AG04449 (cell line): ENCODE data around the gene LRBA.
"Not testable (repeated sequence)": the region's sequence is repeated elsewhere in the genome, so short reads cannot be mapped to it uniquely, and the experiment has no call there.

Experiments
- CTCF ChIA-PET: fragments of 350-600 bp; formaldehyde crosslinking; extraction: SDS; loops from one replicate; lab custom pipeline; 2021; ENCODE audit warnings: antibody characterized with exemption; lab: Yijun Ruan, JAX
- POLR2A ChIA-PET: fragments of 400-600, 350-600 bp; formaldehyde crosslinking; extraction: SDS; loops from one replicate; lab custom pipeline; 2020; ENCODE audit warnings: antibody characterized with exemption, inconsistent platforms; lab: Yijun Ruan, JAX
- DNase-seq: peaks from one replicate; pipeline ENCODE4 v3.0.0-alpha.2; 2010; ENCODE audit warnings: low read depth, low spot score
- H3K4me3 ChIP-seq: 2 replicates; pipeline ENCODE4 v1.5.1; 2011; ENCODE audit warnings: low read depth, mild to moderate bottlenecking, control low read depth, low read length
- TF ChIP-seq, protein P1 (sequence below): IDR thresholded peaks from one replicate; pipeline ENCODE4 v1.5.1; 2011; ENCODE audit warnings: mild to moderate bottlenecking, moderate library complexity, low read length, control low read depth, inconsistent platforms; ENCODE audit not compliant: insufficient read depth; ENCODE audit errors: missing control alignments

Gene LRBA

GRCh38 chr4:150746156-150746555, 268.9 kb downstream of the LRBA start:
- TF ChIP-seq, protein P1, sequence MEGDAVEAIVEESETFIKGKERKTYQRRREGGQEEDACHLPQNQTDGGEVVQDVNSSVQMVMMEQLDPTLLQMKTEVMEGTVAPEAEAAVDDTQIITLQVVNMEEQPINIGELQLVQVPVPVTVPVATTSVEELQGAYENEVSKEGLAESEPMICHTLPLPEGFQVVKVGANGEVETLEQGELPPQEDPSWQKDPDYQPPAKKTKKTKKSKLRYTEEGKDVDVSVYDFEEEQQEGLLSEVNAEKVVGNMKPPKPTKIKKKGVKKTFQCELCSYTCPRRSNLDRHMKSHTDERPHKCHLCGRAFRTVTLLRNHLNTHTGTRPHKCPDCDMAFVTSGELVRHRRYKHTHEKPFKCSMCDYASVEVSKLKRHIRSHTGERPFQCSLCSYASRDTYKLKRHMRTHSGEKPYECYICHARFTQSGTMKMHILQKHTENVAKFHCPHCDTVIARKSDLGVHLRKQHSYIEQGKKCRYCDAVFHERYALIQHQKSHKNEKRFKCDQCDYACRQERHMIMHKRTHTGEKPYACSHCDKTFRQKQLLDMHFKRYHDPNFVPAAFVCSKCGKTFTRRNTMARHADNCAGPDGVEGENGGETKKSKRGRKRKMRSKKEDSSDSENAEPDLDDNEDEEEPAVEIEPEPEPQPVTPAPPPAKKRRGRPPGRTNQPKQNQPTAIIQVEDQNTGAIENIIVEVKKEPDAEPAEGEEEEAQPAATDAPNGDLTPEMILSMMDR, result no peak
- ChIA-PET POLR2A (no interaction called here), CTCF (no interaction called here)
- DNase-seq, result peak; percentile 19
- H3K4me3 ChIP-seq, result no peak overlapping the region

GRCh38 chr4:150744570-150744969, 270.5 kb downstream of the LRBA start:
- POLR2A ChIA-PET, result no interaction called here
- DNase-seq, result no peak
- no peak overlapping the region for H3K4me3 ChIP-seq
- TF ChIP-seq, protein P1, result no peak
- CTCF ChIA-PET, result no interaction called here

DNA sequence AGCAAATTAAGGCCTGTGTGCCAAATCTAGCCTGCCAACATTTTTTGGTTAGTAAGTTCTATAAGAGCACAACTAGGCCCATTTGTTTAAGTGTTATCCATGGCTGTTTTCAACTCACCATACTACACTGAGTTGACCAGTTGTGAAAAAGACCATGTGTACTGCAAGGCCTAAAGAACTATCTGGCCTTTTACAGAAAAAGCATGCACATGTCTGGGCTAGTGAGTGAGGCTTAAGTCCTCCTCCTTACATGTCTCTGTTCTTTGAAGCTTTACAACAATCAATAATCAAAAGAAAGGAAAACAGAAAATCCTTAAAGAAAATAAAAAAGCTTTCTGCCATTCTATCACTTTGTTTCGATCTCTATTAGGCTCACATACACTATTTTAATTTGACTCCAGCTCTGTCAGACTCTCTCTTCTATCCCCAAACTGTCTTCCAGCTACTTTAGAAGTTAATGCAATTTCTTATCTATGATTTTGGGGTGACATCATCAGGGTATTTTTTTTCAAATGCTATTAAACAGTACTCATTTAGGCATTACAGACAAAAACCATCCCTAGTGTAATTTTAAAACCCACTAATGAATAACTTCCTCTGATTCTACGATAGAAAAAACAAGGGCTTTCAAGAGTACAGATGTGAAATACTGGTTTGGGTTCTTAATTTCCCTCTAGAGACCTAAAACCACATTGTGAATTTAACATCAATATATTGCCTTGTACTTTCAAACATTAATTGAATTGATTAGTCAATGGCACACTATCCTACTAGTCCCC, 271.3 kb downstream of the LRBA start:
- no peak overlapping the region for H3K4me3 ChIP-seq
- ChIA-PET POLR2A (no interaction called here), CTCF (no interaction called here)
- TF ChIP-seq, protein P1, result no peak
- no peak for DNase-seq

DNA sequence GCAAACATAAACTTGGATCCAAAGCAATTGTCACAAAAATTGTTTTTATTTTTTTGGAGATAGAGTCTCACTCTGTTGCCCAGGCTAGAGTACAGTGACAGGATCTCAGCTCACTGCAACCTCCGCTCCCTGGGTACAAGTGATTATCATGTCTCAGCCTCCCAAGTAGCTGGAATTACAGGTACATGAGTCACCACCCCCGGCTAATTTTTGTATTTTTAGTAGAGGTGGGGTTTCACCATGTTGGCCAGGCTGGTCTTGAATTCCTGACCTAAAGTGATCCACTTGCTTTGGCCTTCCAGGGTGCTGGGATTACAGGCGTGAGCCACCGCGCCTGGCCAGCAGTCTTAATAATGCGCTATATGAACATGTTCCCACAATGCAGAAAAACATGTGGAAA, 272.2 kb downstream of the LRBA start:
- POLR2A ChIA-PET, DNase-seq, H3K4me3 ChIP-seq, CTCF ChIA-PET: not testable (repeated sequence)

DNA sequence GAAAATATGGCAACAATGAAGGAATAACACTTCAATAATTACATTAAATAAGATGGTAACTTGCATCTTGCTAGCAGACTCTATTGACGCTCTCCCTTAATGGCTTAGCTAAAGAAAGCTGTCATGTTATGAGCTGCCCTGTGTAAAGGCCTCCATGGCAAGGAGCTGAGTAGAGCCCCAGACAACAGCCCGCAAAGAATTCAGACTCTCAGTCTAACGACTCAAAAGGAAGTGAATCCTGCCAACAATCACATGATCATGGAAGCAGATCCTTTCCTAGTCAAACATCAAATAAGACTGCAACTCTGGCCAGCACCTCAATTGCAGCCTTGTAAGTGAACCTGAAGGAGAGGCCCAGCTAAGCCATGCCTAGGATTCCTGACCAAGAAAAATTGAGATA, 275.5 kb downstream of the LRBA start:
- TF ChIP-seq, protein P1, result no peak
- no peak overlapping the region for H3K4me3 ChIP-seq
- DNase-seq, result no peak
- ChIA-PET CTCF (no interaction called here), POLR2A (no interaction called here)

DNA sequence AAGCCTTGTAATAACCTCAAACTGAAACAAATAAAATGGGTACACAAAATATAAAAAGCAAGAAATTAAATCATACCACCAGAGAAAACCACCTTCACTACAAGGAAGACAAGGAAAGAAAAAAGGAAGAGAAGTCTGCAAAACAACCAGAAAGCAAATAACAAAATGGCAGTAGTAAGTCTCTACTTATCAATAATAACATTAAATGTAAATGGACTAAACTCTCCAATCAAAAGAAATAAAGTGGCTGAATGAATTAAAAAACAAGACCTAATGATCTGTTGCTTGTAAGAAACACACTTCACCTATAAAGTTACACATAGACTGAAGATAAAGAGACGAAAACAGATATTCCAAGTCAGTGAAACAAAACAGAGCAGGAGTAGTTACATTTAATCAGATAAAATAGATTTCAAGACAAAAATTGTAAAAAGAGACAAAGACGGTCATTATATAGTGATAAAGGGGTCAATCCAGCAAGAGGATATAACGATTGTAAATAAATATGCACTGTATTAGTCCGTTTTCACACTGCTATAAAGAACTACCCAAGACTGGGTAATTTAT, 289.0 kb downstream of the LRBA start:
- CTCF ChIA-PET, result no interaction called here
- POLR2A ChIA-PET, result no interaction called here
- no peak overlapping the region for H3K4me3 ChIP-seq
- no peak for DNase-seq
- TF ChIP-seq, protein P1, result no peak
